Umbilical cord (tissue), 2 donors: ENCODE results near the gene ABTB1. TPM values are rescaled to one million over a fixed set of nuclear protein-coding genes. Genes with fewer than 3 reads are reported as not detected.

Source experiments
- DNase-seq: peaks from one replicate; pipeline ENCODE4 v3.0.0-alpha.2; 2015; ENCODE audit warnings: low spot score
- total RNA-seq: library from RNA; depleted of rRNA; stranded (reverse); fragments of >200 nt; gene quantifications from one replicate; pipeline ENCODE4 v1.2.3, GENCODE V29; 2014; ENCODE audit warnings: low replicate concordance; ENCODE audit not compliant: insufficient read depth

Gene ABTB1
- total RNA-seq, 1 donor from 2014 or later: 13.0 TPM

GRCh38 chr3:127686512-127686894, 13.8 kb downstream of the ABTB1 start:
- DNase-seq: no peak

GRCh38 chr3:127687228-127687737, 14.5 kb downstream of the ABTB1 start:
- no peak for DNase-seq

- DNase-seq: no peak
Observed at GRCh38 chr3:127688022-127688415, 15.3 kb downstream of the ABTB1 start.

- DNase-seq: no peak
Observed at GRCh38 chr3:127688416-127689265, 15.9 kb downstream of the ABTB1 start.

DNA sequence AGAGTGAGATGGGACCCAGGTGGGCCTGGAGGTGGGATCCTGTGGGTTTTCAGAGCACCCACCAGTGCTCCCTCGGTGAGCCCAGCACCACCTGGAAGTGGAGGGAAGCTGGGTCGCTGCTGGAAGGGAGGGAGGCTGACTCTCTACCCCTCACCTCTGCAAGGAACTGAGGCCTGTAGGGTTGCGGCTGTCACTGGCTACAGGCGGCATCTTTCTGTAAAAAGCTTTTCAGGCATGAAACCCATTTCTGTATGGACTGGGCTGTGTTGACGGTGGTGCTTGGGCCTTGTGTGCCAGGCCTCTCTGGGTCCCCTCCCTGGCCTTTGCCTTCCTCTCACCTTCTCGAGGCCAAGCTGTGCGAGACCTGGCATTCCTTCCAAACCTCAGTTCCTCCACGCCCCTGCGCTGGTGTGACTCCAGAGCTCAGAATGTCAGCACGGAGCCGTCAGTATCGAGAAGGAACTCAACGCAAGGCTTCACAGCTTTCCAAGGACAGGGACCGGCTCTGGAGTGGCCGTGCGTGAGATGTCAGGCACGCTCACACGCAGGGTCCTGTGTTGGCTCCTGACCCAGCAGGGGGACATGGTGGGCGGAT, 16.6 kb downstream of the ABTB1 start:
- no peak for DNase-seq

GRCh38 chr3:127690106-127690505, 17.4 kb downstream of the ABTB1 start:
- peak; percentile 84 for DNase-seq

DNA sequence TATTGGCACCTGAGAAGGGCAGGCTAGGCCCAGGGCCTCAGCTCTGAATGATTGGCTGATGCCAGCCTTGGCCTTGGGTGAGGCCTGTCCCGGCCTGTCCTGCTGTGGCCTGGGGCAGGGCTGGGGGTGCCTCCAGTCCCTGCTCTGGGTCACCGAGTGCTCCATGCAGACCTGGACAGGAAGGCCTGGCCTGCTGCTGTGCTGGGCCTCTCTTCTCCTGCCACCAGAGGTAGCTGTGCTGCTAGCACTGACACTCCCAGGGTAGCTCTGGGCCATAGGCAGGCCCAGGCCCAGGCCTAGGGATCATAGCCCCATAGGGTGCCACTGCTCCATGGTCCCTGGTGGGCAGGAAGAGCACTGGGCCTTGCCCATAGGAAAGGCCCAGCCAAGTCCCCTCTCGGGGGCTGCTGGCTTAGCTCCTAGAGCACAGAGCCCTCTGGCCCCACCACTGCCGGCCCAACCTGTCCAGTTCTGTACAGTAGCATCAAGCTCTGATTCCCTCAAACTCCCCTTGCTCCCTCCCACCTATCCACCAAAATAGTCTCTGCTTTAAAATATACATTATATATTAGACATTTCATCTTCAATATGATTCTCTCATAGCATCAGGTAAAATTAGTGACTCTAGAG, 18.2 kb downstream of the ABTB1 start:
- DNase-seq: peak; percentile 56

- no peak for DNase-seq
Observed at GRCh38 chr3:127691489-127691888, 18.7 kb downstream of the ABTB1 start.

- DNase-seq: no peak
Observed at GRCh38 chr3:127691974-127692373, 19.2 kb downstream of the ABTB1 start.

DNA sequence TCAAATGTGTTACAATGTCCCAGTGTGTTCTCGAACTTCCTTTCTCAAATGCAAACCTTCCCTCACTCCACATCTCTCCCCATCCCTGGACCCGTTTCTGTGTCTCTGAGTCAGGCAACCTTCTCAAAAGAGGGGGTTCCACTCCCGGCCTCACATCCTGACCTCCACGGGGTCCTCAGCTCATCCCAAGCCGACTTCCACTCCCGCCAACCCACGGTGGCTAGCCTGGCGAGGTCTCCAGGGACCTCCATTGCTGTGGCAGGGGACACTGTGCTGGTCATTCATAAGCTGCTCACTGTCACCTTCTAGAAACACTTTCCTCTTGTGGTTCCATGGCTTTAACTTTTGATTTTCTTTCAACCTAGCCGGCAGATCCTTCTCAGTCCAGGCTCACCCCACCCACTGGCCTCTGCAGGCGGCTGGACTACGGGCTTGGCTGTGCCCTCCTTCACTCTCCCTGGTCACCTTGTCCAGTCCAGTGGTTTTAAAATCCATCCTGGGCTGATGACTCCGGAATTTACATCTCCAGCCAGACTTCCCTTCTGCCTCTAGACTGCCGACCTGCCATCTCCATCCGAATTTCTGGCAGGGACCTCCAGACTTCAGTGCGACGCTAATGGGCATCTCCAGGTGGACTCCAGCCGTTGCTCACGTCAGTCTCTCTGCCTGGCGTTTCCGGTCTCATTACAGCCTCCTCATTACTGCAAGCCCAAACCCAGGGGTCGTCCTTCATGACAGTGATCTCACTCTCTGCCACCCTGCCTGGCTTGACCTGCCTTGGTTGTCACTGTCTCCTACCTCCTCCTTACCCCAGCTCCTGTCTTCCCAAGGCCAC, 20.0 kb downstream of the ABTB1 start:
- no peak for DNase-seq

DNA sequence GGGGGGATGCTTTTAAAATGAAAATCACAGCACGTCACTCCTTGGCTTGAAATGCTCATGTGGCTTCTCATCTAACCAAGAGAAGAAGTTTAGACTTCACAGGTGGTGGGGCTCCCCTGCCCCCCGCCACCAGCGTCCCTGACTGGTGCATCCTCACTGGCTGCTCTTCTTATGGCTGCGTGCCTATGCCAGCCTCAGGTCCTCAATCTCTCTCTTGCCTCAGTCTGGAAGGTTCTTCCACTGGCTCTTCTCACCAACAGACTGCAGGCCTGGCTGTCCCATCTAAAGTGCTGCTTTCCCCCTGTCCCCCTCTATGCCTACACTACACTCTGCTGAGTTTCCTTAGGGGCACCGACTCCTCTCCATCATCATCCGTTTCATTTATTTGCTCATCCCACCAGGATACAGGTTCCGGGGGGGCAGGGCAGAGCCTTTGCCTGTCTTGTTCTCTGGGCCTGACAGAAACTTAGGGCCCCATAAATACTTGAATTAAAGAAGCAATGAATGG, 20.6 kb downstream of the ABTB1 start:
- DNase-seq: no peak

DNA sequence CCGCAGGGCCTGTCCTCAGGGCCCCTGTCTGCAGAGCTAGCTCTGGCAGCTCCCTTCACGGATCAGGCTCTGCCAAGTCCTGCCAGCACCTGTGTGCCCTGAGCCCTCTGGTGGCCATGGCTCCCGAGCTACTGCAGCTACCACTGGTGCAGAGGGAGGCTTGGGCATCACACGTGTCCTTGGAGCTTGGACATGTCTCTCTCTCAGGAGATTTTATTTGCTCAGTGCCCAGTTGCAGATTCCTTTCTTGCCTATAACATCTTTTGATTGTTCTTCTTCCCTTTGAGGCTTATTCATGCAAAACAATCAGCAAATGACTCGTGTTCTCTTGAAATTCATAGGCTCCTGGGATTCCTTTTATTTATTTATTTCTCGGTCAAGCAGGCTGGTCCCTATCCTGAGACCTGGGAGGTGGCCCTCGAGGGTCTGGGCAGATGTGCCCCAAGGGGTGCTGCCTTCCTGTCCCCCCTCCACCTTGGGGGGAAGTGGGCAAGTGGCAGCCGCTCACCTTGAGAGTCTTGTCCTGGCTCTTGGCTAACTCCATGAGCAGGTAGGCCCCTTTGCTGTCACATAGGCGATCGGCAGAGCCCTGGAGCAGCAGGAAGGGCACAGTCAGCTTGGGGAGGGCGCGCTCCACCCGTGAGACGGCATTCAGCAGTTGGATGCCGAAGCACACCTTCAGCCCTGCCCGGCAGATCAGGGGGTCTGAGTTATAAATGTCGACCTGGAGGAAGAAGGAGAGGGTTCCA, 21.9 kb downstream of the ABTB1 start:
- no peak for DNase-seq

DNA sequence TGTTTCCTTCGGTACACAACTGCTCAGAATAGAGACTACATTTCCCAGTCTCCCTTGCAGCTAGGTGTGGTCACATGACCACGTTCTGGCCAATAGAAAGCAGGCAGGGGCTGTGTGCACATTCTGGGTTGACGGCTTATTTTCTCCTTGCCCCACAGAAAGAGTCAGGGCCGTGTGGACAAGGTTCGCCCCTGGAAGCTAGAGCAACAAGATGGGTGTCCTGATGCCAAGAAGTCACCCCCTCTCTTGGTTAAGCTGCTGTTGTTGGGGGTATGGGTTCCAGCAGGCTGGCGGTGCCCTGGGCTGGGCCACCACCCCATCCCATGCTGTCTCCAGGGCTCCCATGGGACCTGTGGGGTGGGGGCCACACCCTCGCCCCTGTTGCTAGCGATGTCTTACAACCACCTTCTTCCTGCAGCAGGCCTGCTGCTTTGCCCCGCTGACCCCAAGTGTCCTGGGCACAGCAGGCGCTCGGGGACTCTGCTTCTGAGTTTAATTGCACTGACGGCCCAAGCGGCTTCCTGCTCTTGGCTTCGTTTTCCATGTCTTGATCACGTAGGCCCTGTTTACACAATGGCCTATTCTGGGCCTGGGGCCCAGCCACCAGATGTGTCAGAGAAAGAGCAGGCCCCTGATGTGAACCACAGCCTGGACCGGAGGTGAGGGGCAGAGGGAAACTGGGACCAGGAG, 24.9 kb downstream of the ABTB1 start:
- DNase-seq: peak; percentile 88

DNA sequence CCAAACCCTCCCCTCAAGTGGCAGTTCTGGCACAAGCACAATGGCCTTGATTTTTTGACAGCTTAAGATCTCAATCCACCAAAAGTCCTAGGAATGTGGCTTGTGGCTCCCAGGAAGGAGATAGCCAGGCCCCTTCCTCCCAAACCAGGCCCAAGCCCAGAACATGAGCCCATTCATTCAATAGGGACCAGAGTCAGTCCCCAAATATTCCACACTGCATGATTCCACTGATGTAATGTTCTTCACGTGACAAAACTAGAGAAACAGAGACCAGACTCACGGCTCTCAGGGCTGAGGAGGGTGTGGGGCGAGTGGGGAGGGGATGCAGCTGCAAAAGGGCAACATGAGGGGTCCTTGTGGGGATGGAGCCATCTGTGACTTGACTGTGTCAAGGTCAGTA, 25.5 kb downstream of the ABTB1 start:
- DNase-seq: no peak

GRCh38 chr3:127698691-127699415, 26.1 kb downstream of the ABTB1 start:
- DNase-seq: no peak

- DNase-seq: no peak
Observed at GRCh38 chr3:127699416-127700300, 26.9 kb downstream of the ABTB1 start.

- no peak for DNase-seq
Observed at GRCh38 chr3:127700406-127700805, 27.7 kb downstream of the ABTB1 start.

GRCh38 chr3:127701280-127701911, 28.6 kb downstream of the ABTB1 start:
- no peak for DNase-seq
